PC-9 (cell line): Measurements from ENCODE around the gene TBC1D22A. TPM values are rescaled to one million over a fixed set of nuclear protein-coding genes. Genes with fewer than 3 reads are reported as not detected.

Experiments used
- BruUV-seq: library from RNA; stranded (reverse); fragments of 400-500 nt; replicated peaks from 2 replicates; lab custom pipeline; 2021; lab: Mats Ljungman, UMichigan
- CTCF ChIA-PET: fragments of 300-600 bp; sonication (Branson Sonifier 250); formaldehyde crosslinking; loops from one replicate; lab custom pipeline; 2022; ENCODE audit warnings: antibody characterized with exemption; lab: Charles Lee
- POLR2A ChIA-PET: fragments of 300-600 bp; sonication (Branson Sonifier 250); formaldehyde crosslinking; loops from one replicate; lab custom pipeline; 2022; ENCODE audit warnings: antibody characterized with exemption; ENCODE audit not compliant: unreplicated experiment; lab: Charles Lee
- DNase-seq, 2 experiments: peaks; one replicate each; pipeline versions ENCODE4 v3.0.0 to v3.0.0-alpha.2; 2015 to 2022; ENCODE audit warnings: mixed read lengths in 1 of 2
- H2AFZ ChIP-seq: fragments of 200-600 bp; sonication (generic); 2 replicates; pipeline ENCODE4 v1.8.1; 2017; ENCODE audit warnings: antibody characterized with exemption
- H3F3A ChIP-seq: fragments of 200-600 bp; sonication (generic); 2 replicates; pipeline ENCODE4 v1.8.1; 2017; ENCODE audit warnings: antibody characterized with exemption, mild to moderate bottlenecking, low read depth; ENCODE audit not compliant: insufficient read depth
- H3K27ac ChIP-seq: fragments of 200-600 bp; sonication (generic); 2 replicates; pipeline ENCODE4 v1.6.1; 2016; ENCODE audit warnings: mixed run types
- H3K27me3 ChIP-seq: fragments of 200-600 bp; sonication (generic); 2 replicates; pipeline ENCODE4 v1.6.1; 2016; ENCODE audit warnings: low read depth, mixed run types; ENCODE audit not compliant: insufficient read depth
- H3K36me3 ChIP-seq: fragments of 200-600 bp; sonication (generic); 2 replicates; pipeline ENCODE4 v1.6.1; 2016; ENCODE audit warnings: low read depth, mixed run types
- H3K4me1 ChIP-seq: fragments of 200-600 bp; sonication (generic); replicated peaks from 2 replicates; pipeline ENCODE4 v1.6.1; 2016; ENCODE audit warnings: mixed run types; ENCODE audit not compliant: insufficient read depth
- H3K4me2 ChIP-seq: fragments of 200-600 bp; sonication (generic); 2 replicates; pipeline ENCODE4 v1.6.1; 2017; ENCODE audit warnings: mixed run types
- H3K4me3 ChIP-seq: fragments of 200-600 bp; sonication (generic); 2 replicates; pipeline ENCODE4 v1.6.1; 2016; ENCODE audit warnings: mixed run types
- H3K79me2 ChIP-seq: fragments of 200-600 bp; sonication (generic); 2 replicates; pipeline ENCODE4 v1.6.1; 2017; ENCODE audit warnings: low read depth, mixed run types
- H3K9me2 ChIP-seq: fragments of 200-600 bp; sonication (generic); 2 replicates; pipeline ENCODE4 v1.8.1; 2017; ENCODE audit warnings: mild to moderate bottlenecking; ENCODE audit not compliant: insufficient read depth
- H3K9me3 ChIP-seq: fragments of 200-600 bp; sonication (generic); 2 replicates; pipeline ENCODE4 v1.8.1; 2016; ENCODE audit warnings: low read depth; ENCODE audit not compliant: insufficient read depth
- H4K20me1 ChIP-seq: fragments of 200-600 bp; sonication (generic); 2 replicates; pipeline ENCODE4 v1.8.1; 2017; ENCODE audit not compliant: insufficient read depth
- EZH2 ChIP-seq: fragments of 200-600 bp; sonication (generic); IDR thresholded peaks from 2 replicates; pipeline ENCODE4 v1.8.0; 2017; ENCODE audit warnings: antibody characterized with exemption, low read depth
- intact Hi-C: fragments of 100-400 bp; cut with micrococcal nuclease; formaldehyde crosslinking; loops from one replicate; pipeline ENCODE4 v1.10.0; 2022; ENCODE audit not compliant: unreplicated experiment
- total RNA-seq: library from RNA; stranded (reverse); gene quantifications from 2 replicates; pipeline ENCODE4 v1.2.3, GENCODE V29; 2021
- TF ChIP-seq, protein P1 (sequence below): fragments of 200-600 bp; sonication (generic); conservative IDR thresholded peaks from 2 replicates; pipeline ENCODE4 v1.6.1; 2017; ENCODE audit warnings: mixed run types, antibody characterized with exemption, mild to moderate bottlenecking, moderate library complexity

Gene TBC1D22A
- total RNA-seq, 1 experiment from 2014 or later: 40.3 TPM

DNA sequence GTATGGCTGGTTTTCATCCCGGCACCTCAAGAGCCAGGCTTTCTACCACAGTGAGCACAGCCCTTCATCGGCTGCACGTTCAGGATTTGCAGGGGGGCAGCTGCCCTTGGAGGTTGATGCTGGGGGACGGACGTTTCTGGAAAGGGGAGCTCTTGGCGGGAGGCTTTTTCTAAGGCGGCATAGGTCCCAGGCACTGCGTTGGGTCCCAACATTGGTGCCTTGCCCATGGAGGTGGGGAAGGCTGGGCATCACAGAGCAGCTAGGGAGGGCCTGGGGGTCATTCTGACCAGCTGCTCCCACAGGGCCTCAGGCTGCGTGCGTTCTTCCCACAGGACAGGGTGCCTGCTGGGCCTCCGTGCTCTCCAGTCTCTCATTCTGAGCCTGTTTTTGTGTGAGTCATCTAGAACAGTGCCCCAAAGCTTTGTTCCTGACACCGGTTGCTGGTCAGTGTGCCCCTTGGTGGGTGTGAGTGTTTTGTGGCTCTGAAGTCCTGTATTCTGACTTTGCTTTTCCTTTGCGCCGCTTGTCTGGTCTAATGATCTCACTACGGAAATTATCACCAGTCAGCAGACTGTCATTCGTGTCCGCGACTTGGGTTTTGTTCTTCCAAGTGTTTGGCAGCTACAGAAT, 275.9 kb downstream of the TBC1D22A start:
- Histone ChIP-seq H3K4me1 (no peaks in the 10 kb centered on the region), H3K9me3 (no peaks in the 10 kb centered on the region), H4K20me1 (peaks cover 18% of the 10 kb centered on the region), H3K4me2 (no peak overlapping the region), H3K36me3 (no peaks in the 10 kb centered on the region), H3K79me2 (no peaks in the 10 kb centered on the region), H3K27ac (no peak overlapping the region), H3F3A (no peaks in the 10 kb centered on the region), H2AFZ (no peak overlapping the region), H3K9me2 (no peaks in the 10 kb centered on the region), H3K27me3 (no peaks in the 10 kb centered on the region), H3K4me3 (no peak overlapping the region)
- ChIA-PET CTCF (no interaction called here), POLR2A (no interaction called here)
- no peak for DNase-seq
- intact Hi-C loops: no loop called here
- BruUV-seq: no TSS peak
- no peak for TF ChIP-seq EZH2
- TF ChIP-seq, protein P1, sequence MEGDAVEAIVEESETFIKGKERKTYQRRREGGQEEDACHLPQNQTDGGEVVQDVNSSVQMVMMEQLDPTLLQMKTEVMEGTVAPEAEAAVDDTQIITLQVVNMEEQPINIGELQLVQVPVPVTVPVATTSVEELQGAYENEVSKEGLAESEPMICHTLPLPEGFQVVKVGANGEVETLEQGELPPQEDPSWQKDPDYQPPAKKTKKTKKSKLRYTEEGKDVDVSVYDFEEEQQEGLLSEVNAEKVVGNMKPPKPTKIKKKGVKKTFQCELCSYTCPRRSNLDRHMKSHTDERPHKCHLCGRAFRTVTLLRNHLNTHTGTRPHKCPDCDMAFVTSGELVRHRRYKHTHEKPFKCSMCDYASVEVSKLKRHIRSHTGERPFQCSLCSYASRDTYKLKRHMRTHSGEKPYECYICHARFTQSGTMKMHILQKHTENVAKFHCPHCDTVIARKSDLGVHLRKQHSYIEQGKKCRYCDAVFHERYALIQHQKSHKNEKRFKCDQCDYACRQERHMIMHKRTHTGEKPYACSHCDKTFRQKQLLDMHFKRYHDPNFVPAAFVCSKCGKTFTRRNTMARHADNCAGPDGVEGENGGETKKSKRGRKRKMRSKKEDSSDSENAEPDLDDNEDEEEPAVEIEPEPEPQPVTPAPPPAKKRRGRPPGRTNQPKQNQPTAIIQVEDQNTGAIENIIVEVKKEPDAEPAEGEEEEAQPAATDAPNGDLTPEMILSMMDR: no peak

DNA sequence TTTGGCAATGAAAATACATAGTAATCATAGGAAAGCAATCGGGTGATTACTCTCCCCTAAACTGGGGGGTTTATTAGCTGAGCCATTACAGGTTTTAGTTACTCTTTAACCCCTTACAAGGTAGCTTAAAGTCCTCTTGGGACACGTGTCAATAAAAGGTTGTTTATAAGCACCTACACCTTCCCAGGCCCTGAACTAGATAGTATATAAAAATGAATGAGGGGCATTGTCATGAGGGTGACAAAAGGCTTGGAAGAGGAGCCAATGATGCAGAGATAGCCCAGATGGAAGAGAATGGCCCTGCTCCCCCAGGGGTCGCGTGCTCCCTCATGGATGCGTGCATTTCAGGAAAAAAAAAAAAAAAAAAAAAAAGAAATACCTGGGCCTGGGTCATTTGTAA, 276.9 kb downstream of the TBC1D22A start:
- Histone ChIP-seq H3K9me2 (no peaks in the 10 kb centered on the region), H3K9me3 (no peaks in the 10 kb centered on the region), H3F3A (peaks cover 5% of the 10 kb centered on the region; the same call in 1 of the 2 replicates), H3K79me2 (no peaks in the 10 kb centered on the region), H2AFZ (no peak overlapping the region), H3K36me3 (no peaks in the 10 kb centered on the region), H3K4me2 (no peak overlapping the region), H3K4me3 (no peak overlapping the region), H3K4me1 (no peaks in the 10 kb centered on the region), H4K20me1 (peaks cover 27% of the 10 kb centered on the region), H3K27me3 (no peaks in the 10 kb centered on the region), H3K27ac (no peak overlapping the region)
- no TSS peak for BruUV-seq
- ChIA-PET CTCF (no interaction called here), POLR2A (no interaction called here)
- DNase-seq: no peak
- intact Hi-C loops: no loop called here
- no peak for TF ChIP-seq EZH2
- TF ChIP-seq, protein P1: no peak

DNA sequence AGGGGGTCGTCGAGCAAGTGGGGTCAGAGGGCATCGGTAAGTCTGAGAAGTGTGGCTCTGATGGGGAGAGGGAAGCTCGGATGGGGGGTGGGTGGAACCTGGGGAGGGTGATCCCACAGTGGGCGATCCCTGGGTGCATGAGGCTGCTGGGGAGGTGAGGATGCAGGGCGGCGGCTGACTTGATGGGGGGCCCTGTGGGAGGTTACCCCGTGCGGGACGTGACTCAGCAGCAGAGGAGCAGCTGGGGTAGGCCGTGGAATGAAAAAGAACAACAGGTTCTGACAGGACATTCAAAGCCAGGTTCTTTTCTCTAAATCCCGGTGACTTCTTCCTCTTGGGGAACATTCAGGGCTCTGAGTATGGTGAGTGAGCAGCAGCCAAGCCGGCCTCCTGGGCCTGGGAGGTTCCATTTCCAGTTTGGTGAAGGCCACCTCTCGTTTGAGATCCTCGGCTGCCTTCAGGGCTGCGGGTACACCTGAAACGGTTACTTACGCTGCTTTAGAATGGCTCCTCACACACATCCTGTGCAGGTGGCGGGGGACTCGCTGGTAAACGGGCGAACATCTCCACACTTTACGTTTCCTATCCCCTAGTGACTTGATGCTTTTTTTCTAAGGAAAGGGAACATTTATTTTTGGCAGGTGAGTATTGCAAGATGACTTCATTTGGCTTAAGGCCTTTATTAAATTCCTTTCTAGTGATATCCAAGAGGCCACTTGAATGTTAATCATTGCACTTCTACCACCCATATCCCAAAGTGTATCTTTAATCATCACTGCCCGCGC, 278.2 kb downstream of the TBC1D22A start:
- H3K27ac ChIP-seq: no peak overlapping the region
- peaks cover 5% of the 10 kb centered on the region; the same call in 1 of the 2 replicates for H3F3A ChIP-seq
- no peaks in the 10 kb centered on the region for H3K79me2 ChIP-seq
- BruUV-seq: no TSS peak
- ChIA-PET POLR2A (no interaction called here), CTCF (no interaction called here)
- no peaks in the 10 kb centered on the region for H3K4me1 ChIP-seq
- TF ChIP-seq, protein P1: no peak
- TF ChIP-seq EZH2: no peak
- H2AFZ ChIP-seq: no peak overlapping the region
- H3K4me2 ChIP-seq: no peak overlapping the region
- H4K20me1 ChIP-seq: peaks cover 25% of the 10 kb centered on the region
- no peaks in the 10 kb centered on the region for H3K27me3 ChIP-seq
- no peak overlapping the region for H3K4me3 ChIP-seq
- no peaks in the 10 kb centered on the region for H3K9me3 ChIP-seq
- no peak for DNase-seq
- intact Hi-C loops: no loop called here
- H3K36me3 ChIP-seq: no peaks in the 10 kb centered on the region
- H3K9me2 ChIP-seq: no peaks in the 10 kb centered on the region
